GM12872 (cell line): ENCODE data around the gene GABBR2.

Source experiments
- TF ChIP-seq, protein P1 (sequence below): IDR thresholded peaks from 3 replicates; pipeline ENCODE4 v1.5.1; 2011; ENCODE audit warnings: low read depth, mild to moderate bottlenecking, low read length, moderate library complexity; ENCODE audit not compliant: insufficient read depth

Gene GABBR2

GRCh38 chr9:98345011-98345410, 363.7 kb downstream of the GABBR2 start:
- TF ChIP-seq, protein P1, sequence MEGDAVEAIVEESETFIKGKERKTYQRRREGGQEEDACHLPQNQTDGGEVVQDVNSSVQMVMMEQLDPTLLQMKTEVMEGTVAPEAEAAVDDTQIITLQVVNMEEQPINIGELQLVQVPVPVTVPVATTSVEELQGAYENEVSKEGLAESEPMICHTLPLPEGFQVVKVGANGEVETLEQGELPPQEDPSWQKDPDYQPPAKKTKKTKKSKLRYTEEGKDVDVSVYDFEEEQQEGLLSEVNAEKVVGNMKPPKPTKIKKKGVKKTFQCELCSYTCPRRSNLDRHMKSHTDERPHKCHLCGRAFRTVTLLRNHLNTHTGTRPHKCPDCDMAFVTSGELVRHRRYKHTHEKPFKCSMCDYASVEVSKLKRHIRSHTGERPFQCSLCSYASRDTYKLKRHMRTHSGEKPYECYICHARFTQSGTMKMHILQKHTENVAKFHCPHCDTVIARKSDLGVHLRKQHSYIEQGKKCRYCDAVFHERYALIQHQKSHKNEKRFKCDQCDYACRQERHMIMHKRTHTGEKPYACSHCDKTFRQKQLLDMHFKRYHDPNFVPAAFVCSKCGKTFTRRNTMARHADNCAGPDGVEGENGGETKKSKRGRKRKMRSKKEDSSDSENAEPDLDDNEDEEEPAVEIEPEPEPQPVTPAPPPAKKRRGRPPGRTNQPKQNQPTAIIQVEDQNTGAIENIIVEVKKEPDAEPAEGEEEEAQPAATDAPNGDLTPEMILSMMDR, result no peak

- TF ChIP-seq, protein P1, result no peak
Observed at GRCh38 chr9:98344581-98344980, 364.2 kb downstream of the GABBR2 start.

DNA sequence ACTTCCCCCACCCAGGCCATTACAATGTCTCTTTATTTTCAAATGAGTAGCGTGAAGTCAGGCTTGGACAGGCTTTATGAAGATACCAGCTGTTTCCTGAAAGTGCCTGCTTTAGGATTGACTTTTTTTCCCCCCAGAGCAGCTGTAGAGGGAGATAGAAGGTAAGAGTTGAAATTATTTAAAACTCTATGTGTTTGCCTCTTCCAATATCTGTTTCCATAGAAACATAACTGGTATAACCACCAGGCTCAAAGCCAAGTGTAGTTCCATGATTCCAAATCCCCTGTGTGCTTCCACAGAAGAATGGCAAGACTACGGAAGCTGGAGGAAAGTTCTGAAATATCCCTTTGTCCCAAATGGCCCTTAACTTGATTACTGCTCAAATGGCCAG, 365.9 kb downstream of the GABBR2 start:
- TF ChIP-seq, protein P1, result no peak

GRCh38 chr9:98342098-98342819, 366.5 kb downstream of the GABBR2 start:
- TF ChIP-seq, protein P1, result no peak

- TF ChIP-seq, protein P1, result no peak
Observed at GRCh38 chr9:98341157-98342097, 367.3 kb downstream of the GABBR2 start.

DNA sequence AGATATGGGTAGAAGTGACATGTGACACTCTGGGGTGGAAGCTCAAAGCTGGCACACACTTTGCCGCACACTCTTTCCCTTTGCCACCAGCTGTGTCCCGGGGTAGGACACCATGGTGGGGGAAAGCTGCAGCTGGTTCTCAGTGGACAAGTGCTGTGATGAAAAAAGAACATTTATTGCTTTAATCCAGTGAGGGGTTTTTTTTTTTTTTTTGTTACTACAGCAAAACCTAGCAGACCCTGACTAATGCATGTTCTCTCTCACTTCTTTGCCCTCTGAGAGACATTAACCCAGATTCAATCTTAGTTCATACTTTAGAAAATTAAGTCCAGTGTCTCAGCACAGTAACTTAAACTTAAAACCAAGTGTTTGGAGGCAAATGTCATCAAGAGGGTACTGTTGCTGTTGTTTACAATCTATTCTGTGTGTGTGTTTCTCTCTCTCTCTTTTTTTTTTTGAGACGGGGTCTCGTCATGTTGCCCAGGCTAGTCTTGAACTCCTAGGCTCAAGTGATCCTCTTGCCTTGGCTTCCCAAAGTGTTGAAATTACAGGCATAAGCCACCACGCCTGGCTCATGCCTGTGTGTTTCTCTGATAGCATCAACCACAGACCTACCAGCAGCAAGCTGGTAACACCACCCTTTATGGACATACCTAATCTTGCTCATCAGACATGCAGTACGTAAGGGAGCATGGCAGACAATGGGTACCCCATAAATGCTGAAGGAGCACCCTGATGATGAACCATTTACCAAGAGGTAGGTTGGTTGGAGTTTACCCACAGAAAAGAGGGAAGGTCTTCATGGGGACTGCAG, 368.5 kb downstream of the GABBR2 start:
- TF ChIP-seq, protein P1, result no peak

- TF ChIP-seq, protein P1, result no peak
Observed at GRCh38 chr9:98335661-98336060, 373.1 kb downstream of the GABBR2 start.
